GM15510 (cell line): ENCODE measurements around the gene NXF1.

Experiments
- POLR2A ChIP-seq: IDR thresholded peaks from 3 replicates; pipeline ENCODE4 v1.6.1; 2011; ENCODE audit warnings: borderline replicate concordance; ENCODE audit not compliant: insufficient read length; ENCODE audit errors: extremely low read depth

Gene NXF1

GRCh38 chr11:62839050-62839945, 34.1 kb upstream of the NXF1 start, which contains the start of gene WDR74:
Gene WDR74, minus strand, starts transcription at chr11:62839590. Its CDS starts 20 bp downstream, at chr11:62839570.
- TF ChIP-seq POLR2A: peak; percentile 92

DNA sequence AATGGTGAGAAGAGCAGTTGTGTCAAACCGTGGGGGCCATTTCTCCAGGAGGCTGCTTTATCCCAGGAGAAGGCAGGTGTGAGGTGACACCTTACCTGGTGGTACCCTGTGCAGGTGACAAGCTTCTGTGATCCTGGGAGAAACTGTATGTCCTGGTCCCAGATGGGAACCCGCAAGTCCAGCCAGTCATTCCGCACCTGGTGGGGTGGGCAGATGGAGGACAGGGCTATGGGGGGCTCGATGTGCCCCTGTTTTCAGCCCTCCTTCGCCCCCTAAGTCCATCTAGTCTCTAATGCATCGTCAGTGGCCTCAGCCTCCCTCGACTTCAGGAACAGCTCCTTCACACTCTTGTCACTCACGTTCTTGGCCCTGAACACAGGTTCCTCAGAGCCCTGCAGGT, 30.1 kb upstream of the NXF1 start:
- no peak for TF ChIP-seq POLR2A

- TF ChIP-seq POLR2A: no peak
Observed at GRCh38 chr11:62832336-62833234, 27.3 kb upstream of the NXF1 start, which contains the start of gene TEX54. Gene TEX54, minus strand, starts transcription at chr11:62832841.

DNA sequence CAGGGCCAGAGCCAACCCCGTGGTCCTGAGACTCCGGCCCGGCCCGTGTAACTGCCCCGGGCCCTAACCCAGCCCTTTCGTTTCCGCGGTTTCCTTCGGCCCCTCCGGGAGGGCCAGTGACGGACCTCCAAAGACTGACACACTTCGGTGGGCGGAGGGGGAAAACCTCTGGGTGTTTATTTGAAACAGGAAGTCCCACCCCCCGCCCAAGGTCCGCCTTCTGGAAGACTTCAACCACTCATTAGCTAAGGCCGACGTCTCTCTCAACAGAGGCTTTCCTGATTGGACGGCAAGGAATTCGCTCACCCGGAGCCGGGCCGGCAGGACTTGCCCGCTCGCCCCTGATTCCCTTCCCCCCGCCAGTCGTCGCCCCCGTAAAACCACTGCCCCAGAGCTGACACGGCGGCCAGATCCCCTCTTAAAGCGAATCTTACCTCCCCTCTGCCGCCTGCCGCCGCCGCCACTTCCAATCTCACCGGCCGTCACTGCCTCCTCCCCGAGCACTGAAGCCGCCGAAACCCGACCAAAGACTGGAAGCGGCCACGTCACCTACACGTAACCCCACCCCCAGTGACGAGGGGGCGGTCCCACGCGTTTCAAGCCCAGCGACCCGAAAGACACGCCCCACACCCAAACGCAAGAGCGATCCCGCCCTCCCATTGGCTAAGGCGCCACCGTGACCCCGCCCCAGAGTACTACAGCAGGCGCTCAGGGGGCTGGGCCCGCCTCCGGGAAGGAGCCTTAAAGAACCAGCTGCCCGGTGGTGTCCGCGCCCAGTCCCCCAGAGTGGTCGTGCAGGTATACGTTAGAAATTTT, 26.5 kb upstream of the NXF1 start, which contains the start of gene STX5:
TSS of gene STX5 (minus strand) at position 532 of the 816 bp plus-strand sequence. CDS start 808 bp downstream, outside the sequence.
- peak; percentile 68 for TF ChIP-seq POLR2A

- TF ChIP-seq POLR2A: no peak
Observed at GRCh38 chr11:62830904-62831519, 25.8 kb upstream of the NXF1 start.

- no peak for TF ChIP-seq POLR2A
Observed at GRCh38 chr11:62823677-62824076, 18.4 kb upstream of the NXF1 start.

GRCh38 chr11:62817129-62817528, 11.9 kb upstream of the NXF1 start:
- no peak for TF ChIP-seq POLR2A

DNA sequence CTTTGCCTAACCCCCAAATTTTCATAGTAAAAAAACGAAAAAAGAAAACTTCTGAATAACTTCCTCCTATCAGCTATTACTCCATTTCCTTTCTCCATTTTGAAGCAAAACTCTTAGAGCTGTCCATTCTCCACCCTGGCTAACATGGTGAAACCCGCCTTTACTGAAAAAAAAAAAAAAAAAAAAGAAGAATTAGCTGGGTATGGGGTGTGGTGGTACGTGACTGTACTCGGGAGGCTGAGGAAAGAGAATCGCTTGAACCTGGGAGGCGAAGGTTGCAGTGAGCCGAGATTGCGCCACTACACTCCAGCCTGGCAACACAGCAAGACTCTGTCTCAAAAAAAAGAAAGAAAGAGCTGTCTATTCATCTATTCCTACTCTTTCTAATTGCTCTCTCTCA, 11.3 kb upstream of the NXF1 start:
- no peak for TF ChIP-seq POLR2A

GRCh38 chr11:62811659-62812058, 6.4 kb upstream of the NXF1 start:
- TF ChIP-seq POLR2A: no peak

- TF ChIP-seq POLR2A: no peak
Observed at GRCh38 chr11:62810748-62811147, 5.5 kb upstream of the NXF1 start.

DNA sequence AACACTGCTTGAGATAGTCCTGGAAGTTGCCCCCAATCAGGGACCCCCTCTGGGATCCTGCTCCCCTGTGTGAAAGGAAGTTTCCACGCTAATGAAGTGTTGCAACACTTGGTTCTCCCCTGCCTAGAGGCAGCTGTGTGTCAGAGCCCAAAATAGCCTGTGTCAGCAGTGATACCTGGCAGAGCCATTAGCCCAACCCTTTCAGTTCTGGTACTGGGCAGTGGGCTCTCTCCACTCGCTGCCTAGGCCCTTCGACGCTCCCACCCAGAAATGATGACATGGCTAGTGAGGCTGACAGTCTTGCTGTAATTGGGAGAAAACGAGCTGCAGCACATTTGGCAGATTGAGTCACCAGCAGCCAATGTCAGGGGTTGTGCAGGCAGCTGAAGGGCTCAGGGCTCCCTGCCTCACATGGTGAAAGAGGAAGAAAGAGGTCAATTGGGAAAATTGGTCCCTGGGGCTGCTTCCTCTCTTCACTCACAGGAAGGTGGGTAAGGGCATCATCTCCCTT, 1.4 kb upstream of the NXF1 start:
- no peak for TF ChIP-seq POLR2A

GRCh38 chr11:62805961-62806441, 761 bp upstream of the NXF1 start:
- no peak for TF ChIP-seq POLR2A

DNA sequence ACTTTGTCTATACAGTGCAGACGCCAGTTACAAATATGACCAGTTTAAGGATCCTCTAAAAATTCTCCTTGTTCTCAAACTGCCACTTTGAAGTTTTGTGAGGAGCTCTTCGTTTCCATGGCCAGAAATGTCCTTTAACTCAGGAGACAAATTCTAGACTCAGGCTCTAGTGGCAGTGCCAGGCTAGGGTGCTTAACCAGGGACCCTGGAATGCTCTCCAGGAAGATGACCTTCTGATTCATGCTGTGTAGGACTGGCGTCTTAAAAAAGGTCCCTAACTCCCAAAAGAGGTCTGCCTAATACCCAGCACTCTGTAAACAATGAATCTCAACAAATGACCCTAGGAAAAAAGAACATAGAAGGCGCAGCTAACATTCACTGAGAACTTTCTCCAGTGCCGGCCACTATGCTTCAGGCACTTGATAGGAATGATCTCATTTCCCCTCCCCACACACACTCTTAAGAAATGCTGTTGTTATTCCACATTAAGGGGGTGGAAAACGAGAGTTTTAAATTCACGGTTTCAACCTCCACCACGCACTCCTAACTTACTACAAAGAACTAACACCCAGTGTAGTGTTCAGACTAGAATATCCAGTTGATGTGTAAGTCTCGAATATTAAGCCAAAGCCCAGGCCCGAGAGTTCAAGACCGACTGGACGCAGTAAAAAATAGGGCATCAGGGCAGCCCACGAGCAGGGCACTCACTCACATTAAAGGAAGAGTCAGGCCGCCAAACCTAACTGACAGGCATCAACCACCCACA, 747 bp downstream of the NXF1 start:
- no peak for TF ChIP-seq POLR2A

GRCh38 chr11:62801071-62801470, 4.2 kb downstream of the NXF1 start:
- TF ChIP-seq POLR2A: no peak

- TF ChIP-seq POLR2A: no peak
Observed at GRCh38 chr11:62799486-62799885, 5.8 kb downstream of the NXF1 start.
